Brain microvascular endothelial cell (primary cell): ENCODE measurements around the gene SYNE1.
"Not testable (repeated sequence)": the region's sequence is repeated elsewhere in the genome, so short reads cannot be mapped to it uniquely, and the experiment has no call there.

ENCODE experiments used
- DNase-seq: peaks from one replicate; pipeline ENCODE4 v3.0.0-alpha.2; 2020
- H3K27ac ChIP-seq: fragments of 250-450 bp; sonication (Bioruptor Pico); 2 replicates; pipeline ENCODE4 v1.5.1; 2020; ENCODE audit warnings: mild to moderate bottlenecking, moderate library complexity
- H3K27me3 ChIP-seq: fragments of 250-450 bp; sonication (Bioruptor Pico); replicated peaks from 2 replicates; pipeline ENCODE4 v1.5.1; 2020; ENCODE audit warnings: mild to moderate bottlenecking
- H3K36me3 ChIP-seq: fragments of 250-450 bp; sonication (Bioruptor Pico); replicated peaks from 2 replicates; pipeline ENCODE4 v1.5.1; 2020; ENCODE audit warnings: mild to moderate bottlenecking
- H3K4me3 ChIP-seq: 2 replicates; pipeline ENCODE4 v1.5.1; 2011; ENCODE audit warnings: low read depth, mild to moderate bottlenecking, control low read depth, low read length, moderate library complexity
- CTCF ChIP-seq: IDR thresholded peaks from 2 replicates; pipeline ENCODE4 v1.5.1; 2011; ENCODE audit warnings: low read depth, mild to moderate bottlenecking, moderate library complexity, low read length, control low read depth, inconsistent platforms; ENCODE audit errors: missing control alignments
- in situ Hi-C: cut with HindIII; loops from 2 replicates; pipeline ENCODE4 v1.10.0; 2017; ENCODE audit warnings: low sequenced_read_pairs, low pct_ligation_motif_present

Gene SYNE1

GRCh38 chr6:152435816-152436215 lies 201.3 kb downstream of the SYNE1 start:
- Histone ChIP-seq H3K4me3 (no peak overlapping the region), H3K36me3 (no peaks in the 10 kb centered on the region)
- TF ChIP-seq CTCF, result no peak

GRCh38 chr6:152432758-152433157 lies 204.4 kb downstream of the SYNE1 start:
- no peaks in the 10 kb centered on the region for H3K27me3 ChIP-seq
- H3K36me3 ChIP-seq, result no peaks in the 10 kb centered on the region
- H3K27ac ChIP-seq, result no peak overlapping the region
- no peak for TF ChIP-seq CTCF
- H3K4me3 ChIP-seq, result no peak overlapping the region
- DNase-seq, result no peak
- in situ Hi-C loops, result no loop called here

More at GRCh38 chr6:152435816-152436215, 201.3 kb downstream of the SYNE1 start:
- in situ Hi-C loops, result no loop called here
- no peak overlapping the region for H3K27ac ChIP-seq
- no peak for DNase-seq
- no peaks in the 10 kb centered on the region for H3K27me3 ChIP-seq

GRCh38 chr6:152428126-152428525 lies 209.0 kb downstream of the SYNE1 start:
- no peaks in the 10 kb centered on the region for H3K27me3 ChIP-seq
- peak; percentile 6 for DNase-seq
- TF ChIP-seq CTCF, result no peak
- in situ Hi-C loops, result no loop called here
- no peak overlapping the region for H3K27ac ChIP-seq
- H3K36me3 ChIP-seq, result no peaks in the 10 kb centered on the region
- H3K4me3 ChIP-seq, result no peak overlapping the region

GRCh38 chr6:152426276-152426675 lies 210.9 kb downstream of the SYNE1 start:
- DNase-seq, result no peak
- no peaks in the 10 kb centered on the region for H3K27me3 ChIP-seq
- no peak overlapping the region for H3K4me3 ChIP-seq
- no peaks in the 10 kb centered on the region for H3K36me3 ChIP-seq
- TF ChIP-seq CTCF, result no peak
- H3K27ac ChIP-seq, result no peak overlapping the region
- in situ Hi-C loops, result no loop called here

DNA sequence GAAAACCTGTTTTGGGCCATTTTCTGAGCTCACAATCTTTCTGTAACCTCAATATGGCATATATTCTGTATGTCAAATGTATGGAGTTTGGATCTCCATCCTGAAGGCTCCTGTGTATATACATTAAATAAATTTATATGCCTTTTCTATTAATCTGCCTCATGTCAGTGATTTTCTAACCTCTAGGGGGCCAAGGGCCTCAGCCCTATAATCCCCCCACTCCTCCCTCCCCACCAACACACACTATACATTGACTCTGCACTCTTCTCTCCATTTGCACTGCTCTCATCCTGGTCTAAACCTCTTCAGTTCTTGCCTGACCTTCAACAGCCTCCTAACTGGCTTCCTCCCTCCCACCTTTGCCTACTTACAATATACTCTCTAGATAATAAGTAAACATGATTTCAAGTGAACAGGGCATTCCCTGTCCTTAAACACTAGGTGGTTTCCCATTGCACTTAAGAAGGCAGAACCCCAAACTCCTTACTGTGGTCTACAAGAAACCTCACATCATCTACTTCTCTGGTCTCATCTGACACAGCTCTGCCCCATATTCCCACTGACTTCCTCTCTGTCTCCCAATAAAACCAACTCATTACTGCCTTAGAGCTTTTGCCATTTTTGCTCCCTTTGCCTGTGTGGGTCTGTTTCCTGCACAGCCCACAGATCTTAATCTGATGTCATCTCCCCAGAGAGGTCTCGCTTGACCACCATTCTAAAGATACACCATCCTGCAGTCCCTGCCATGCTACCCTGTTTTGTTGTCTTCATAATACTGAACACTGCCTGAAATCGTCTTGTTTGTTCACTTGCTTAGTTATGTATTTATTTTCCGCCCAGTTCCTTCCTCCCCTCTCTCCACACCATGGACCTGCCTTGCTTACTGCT lies 213.7 kb downstream of the SYNE1 start:
- TF ChIP-seq CTCF, result peak; percentile 5
- Histone ChIP-seq H3K4me3 (no peak overlapping the region), H3K36me3 (no peaks in the 10 kb centered on the region), H3K27me3 (no peaks in the 10 kb centered on the region), H3K27ac (no peak overlapping the region)
- DNase-seq, result no peak
- in situ Hi-C loops, result no loop called here

GRCh38 chr6:152421496-152421895 lies 215.7 kb downstream of the SYNE1 start:
- DNase-seq, H3K4me3 ChIP-seq, in situ Hi-C loops, H3K27ac ChIP-seq, H3K27me3 ChIP-seq, H3K36me3 ChIP-seq: not testable (repeated sequence)
